NOMO-1 treated with DMSO at 0.1 percent for 48 hours (cell line): ENCODE measurements around the gene TXN.
"Not testable (repeated sequence)": the region's sequence is repeated elsewhere in the genome, so short reads cannot be mapped to it uniquely, and the experiment has no call there.

Source experiments
- DNase-seq: peaks from one replicate; lab custom pipeline; 2025; ENCODE audit not compliant: unreplicated experiment; lab: John Stamatoyannopoulos, UW

Gene TXN

DNA sequence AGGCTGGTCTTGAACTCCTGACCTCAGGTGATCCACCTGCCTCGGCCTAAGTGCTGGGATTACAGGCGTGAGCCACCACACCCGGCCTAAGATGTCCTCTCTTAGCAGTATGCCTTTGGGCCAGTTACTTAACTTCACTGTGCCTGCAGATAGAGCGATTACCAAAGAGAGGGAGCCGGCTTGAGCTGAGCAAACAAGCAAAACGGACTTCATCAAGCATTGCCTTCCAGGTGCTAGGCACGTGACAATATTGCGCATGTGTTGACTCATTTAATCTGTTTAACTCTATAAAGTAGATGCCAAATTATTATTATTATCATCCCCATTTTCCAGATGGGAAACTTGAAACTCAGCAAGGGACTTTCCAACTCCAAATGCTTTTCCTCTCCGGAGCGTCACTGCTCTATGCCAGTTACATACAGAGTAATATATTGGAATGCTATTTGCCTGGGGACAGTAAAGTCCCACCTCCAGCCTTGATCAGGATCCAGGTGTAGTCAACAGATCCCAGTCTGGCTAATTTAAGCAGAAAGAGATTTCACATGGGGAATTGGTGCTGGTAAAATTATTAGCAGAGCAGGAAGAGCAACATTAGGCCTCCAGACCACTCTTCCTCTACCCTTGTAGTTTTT, 42.8 kb downstream of the TXN start:
- no peak for DNase-seq

- no peak for DNase-seq
Measured at GRCh38 chr9:110208031-110208430, 48.3 kb downstream of the TXN start, which contains the start of gene C9orf152. C9orf152 (minus strand) TSS chr9:110208159; CDS start chr9:110207579, 580 bp downstream.

DNA sequence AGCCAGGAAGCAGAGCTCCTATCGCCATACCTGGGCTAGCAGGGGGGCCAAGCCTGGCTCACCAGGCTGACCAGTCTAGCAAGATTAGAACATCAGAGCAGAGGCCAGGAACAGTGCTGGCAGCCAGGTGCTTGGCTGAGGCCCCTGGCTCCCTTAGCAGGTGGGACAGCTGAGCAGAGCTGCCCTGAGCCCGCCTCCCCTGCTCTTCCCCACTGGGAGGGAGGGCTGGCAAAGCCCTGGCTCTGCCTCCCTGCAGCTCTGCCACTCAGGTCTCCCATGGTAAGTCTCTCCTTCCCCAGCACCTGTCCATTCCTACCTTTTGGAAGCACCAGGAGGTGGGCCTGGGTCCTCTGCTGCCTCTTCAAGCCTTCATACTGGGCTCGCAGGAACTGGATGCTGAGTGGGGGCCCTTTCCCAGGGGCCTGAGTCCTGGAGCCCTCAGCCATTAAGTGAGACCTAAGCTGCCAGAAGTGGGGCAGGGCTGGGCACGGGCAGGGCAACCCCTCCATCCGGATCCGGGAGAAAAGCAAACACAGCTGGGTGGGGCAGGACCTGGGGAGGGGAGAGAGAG, 49.2 kb downstream of the TXN start:
- DNase-seq: no peak

DNA sequence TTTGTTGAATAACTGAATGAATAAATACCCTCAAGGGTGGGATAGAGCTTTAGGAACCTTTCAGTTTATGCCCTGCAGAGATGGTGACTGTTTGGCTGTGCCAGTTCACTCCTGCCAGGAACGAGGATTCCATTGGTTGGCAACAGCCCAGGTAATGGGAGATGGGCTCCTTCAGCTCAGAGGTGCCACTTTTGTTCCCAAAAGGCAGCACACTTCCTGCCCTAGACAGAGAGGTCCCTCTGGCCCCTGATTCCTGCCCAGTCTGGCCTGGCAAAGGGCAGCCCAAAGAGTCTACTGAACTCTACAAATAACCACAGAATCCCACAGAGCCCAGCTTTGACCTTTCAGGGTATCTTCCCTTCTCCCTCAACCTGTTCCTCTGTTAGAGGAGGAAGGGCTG, 49.9 kb downstream of the TXN start:
- DNase-seq: no peak

DNA sequence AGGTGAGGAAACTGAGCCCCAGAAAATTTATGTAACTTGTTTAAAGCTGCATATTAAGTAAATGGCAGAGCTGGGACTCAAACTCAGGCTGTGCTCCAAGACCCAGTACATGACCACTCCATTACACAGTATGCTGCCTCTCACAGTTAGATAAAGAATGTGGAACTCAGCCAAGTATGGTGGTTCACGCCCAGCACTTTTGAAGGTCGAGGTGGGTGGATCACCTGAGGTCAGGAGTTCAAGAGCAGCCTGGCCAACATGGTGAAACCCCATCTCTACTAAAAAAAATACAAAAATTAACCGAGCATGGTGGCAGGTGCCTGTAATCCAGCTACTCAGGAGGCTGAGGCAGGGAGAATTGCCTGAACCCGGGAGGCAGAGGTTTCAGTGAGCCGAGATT, 50.7 kb downstream of the TXN start:
- not testable (repeated sequence) for DNase-seq

DNA sequence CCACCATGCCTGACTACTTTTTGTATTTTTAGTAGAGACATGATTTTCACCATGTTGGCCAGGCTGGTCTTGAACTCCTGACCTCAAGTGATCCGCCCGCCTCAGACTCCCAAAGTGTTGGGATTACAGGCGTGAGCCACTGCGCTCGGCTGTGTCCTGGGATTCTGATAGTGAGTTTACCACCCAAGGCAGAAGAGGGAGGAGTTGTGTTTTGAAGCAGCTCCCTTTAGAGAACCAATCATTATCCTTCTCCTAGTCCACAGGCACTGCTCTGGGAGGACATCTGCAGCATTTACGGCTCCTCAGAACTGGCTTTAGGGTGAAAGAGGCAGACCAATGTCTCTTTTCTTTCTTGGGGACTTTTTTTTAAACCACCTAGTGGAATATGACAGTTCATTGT, 54.1 kb downstream of the TXN start:
- no peak for DNase-seq

DNA sequence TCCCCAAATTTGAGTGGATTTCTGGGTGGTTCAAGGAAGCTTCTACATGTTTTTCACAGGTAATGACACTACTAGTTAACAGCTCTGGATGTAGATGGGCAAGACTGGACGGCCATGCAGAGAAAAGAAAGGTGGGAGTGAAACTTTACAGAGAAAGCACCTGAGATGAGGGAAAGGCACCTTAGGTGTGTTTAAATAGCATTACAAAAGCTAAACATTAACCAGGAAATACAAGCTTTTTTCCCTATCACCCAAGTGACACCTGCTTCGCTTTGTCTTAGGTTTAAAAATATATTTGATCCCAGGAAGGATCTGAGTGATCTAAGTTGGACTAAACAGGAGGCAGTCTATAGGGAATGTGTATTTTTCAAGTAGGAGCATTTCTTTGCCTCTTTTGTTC, 56.7 kb downstream of the TXN start:
- no peak for DNase-seq

- DNase-seq: no peak
Measured at GRCh38 chr9:110198357-110198756, 58.0 kb downstream of the TXN start.

DNA sequence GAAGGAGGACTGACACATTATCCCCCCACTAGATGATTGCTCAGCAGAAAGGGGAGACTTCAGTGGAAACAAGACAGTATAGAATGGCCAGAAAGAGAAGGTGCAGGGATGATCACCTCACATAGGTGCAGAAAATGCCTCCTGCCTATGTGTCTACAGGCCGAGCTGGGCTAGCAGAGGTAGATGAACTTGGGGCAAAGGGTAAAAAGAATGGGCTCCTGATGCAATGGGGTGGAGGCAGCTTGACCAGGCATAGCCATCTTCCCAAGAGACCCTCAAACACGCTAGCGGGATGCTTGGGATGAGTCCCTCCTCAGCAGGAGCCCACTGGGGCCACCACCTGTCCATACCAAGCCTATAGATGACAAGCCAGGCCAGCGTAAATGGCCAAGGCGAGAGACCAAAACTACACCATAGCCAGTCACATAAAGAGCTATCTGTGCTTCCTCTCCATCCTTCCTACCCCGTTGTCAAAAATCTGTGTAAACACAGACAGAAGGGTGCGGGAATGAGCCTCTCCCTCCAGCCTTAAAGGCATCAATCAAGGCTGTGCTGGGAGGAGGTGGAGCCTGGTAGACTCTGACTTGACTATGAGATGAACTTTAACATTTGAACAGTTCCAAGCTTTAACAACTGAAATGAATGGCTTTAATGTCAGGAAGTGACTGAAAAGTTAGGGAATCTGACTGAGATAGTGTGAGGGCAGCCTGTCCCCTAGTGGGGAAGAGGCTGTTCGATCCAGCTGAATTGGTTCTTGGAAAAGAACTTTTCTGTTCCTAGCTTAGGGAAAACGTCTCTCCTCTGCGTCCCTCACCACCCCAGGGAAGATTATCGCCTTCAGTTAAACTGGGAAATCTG, 58.7 kb downstream of the TXN start:
- DNase-seq: no peak

- DNase-seq: not testable (repeated sequence)
Measured at GRCh38 chr9:110196084-110196499, 60.2 kb downstream of the TXN start.
